A549 treated with CpdA at 1 μM for 4 hours (cell line): ENCODE measurements around the gene MESD. TPM values are rescaled to one million over a fixed set of nuclear protein-coding genes. Genes with fewer than 3 reads are reported as not detected.

Source experiments
- total RNA-seq: library from RNA; stranded (reverse); fragments of 200-300 nt; extraction: Qiagen RNA extraction; gene quantifications from 5 replicates; pipeline ENCODE4 v1.2.3, GENCODE V29; 2022; ENCODE audit warnings: low read depth

The MESD gene
- 39.2 to 40.7 TPM (median 40.0 TPM) in 5 replicates for total RNA-seq

DNA sequence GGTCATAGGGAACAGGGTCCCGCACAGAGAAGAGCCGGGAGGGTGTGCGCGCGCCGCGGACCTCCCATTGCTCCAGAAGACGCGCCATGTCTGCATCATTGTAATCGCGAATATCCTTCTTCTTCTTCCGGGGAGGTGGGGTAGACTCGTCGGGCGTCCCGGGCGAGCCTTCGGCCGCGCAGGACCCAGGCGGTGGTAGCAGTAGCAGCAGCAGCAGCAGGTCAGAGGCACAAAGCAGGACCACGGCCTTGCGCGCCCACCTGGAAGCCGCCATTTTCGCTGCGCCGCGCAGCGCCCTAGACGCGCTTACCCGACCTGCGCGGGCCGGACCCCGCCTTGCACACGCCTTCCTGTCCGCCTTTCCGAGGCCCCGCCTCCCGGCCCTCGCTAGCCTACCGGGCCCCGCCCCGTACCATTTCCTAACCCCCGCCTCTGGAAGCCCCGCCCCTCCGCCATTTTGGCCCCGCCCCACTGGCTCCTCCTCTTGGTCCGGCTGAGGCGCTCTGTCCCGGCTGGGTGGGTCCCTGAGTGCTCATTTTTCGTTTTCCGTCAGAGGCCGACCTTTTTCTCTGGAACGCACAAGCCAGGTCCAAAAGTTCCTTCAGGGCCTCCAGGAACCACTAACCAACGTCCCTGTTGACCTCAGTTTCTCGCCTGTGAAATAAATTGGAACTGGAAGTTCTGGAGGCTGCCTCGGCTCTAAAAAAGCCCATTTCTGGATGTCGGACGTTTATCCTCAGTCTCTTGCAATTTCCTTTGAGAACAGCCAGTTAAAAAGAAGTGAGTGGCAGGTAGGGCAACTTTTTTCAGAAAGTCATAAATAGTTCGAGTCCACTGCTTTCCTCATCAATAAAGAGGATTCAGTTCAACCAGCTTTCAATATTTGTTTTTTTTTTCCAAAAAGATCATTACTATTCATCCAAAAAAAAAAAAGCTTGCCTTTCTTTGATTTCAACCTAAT, at the start of gene MESD:
Gene MESD (minus strand): TSS at position 302 of the 961 bp plus-strand sequence. CDS start 28 bp downstream, at position 274.

GRCh38 chr15:81000624-81001151, 11.1 kb upstream of the MESD start, which contains the start of gene TLNRD1:
Gene TLNRD1 (plus strand): TSS chr15:81000923. CDS start chr15:81002272, 1,349 bp downstream.

Other genes with a start within 250 kb of the MESD start
- gene CEMIP, start 210.4 kb downstream of the MESD start, total RNA-seq = 2.2 to 3.0 TPM (median 2.4 TPM) in 5 replicates
- 10.5 to 19.9 TPM (median 18.3 TPM) in 5 replicates for gene TLNRD1, start 11.1 kb upstream of the MESD start, total RNA-seq
- gene CFAP161, start 144.5 kb upstream of the MESD start, total RNA-seq = 0.03 TPM in 1 of 5 replicates, not detected in the others
- 0.07 TPM in 1 of 5 replicates, not detected in the others for gene IL16, start 207.1 kb upstream of the MESD start, total RNA-seq